ENCODE data around the gene ENPP6. TPM values are rescaled to one million over a fixed set of nuclear protein-coding genes. Genes with fewer than 3 reads are reported as not detected.

Gene ENPP6
- total RNA-seq, 1 donor from 2014 or later, result not detected

GRCh38 chr4:184166736-184167135, 50.9 kb downstream of the ENPP6 start:
- H3K27me3 Mint-ChIP-seq (ENCODE audit: low read depth), result peaks cover 48% of the 10 kb centered on the region
- no peaks in the 10 kb centered on the region for H3K36me3 Mint-ChIP-seq (ENCODE audit: low read depth)
- TF ChIP-seq CTCF (conservative IDR thresholded peaks at IDR 0.05), result no peak
- H3K4me3 Mint-ChIP-seq, result no peak overlapping the region
- H3K27ac Mint-ChIP-seq (ENCODE audit: unreplicated experiment), result no peak overlapping the region
- DNase-seq (ENCODE audit: low read depth, low spot score), result no peak
- no peaks in the 10 kb centered on the region for H3K9me3 Mint-ChIP-seq
- peaks cover 4% of the 10 kb centered on the region for H3K4me1 Mint-ChIP-seq

DNA sequence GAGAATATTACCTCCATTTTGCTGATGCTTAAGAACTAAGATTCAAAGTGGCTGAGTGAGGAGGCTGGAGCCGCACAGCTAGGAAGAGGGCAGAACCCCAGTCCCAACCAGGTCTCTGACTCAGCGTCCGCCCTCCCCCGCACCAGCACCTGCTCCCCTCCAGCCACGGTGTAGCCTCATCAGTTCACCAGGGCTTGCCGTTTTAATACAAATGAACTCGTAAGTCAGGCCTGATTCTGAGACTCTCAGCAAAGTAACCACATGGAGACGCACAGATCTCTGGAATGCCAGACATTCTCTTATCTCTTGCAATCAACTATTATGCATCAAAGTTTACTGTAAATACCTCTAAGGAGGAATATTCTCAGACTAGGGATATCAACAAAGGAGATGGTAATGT, 52.4 kb downstream of the ENPP6 start:
- no peak for TF ChIP-seq CTCF (conservative IDR thresholded peaks at IDR 0.05)
- Mint-ChIP-seq H3K4me3 (no peak overlapping the region), H3K36me3 (ENCODE audit: low read depth) (no peaks in the 10 kb centered on the region), H3K4me1 (peaks cover 4% of the 10 kb centered on the region), H3K27me3 (ENCODE audit: low read depth) (peaks cover 48% of the 10 kb centered on the region), H3K27ac (ENCODE audit: unreplicated experiment) (no peak overlapping the region), H3K9me3 (no peaks in the 10 kb centered on the region)
- no peak for DNase-seq (ENCODE audit: low read depth, low spot score)

- peak; percentile 63 for DNase-seq (ENCODE audit: low read depth, low spot score)
- Mint-ChIP-seq H3K4me1 (peaks cover 4% of the 10 kb centered on the region), H3K36me3 (ENCODE audit: low read depth) (no peaks in the 10 kb centered on the region), H3K9me3 (no peaks in the 10 kb centered on the region), H3K27me3 (ENCODE audit: low read depth) (peaks cover 46% of the 10 kb centered on the region), H3K4me3 (no peak overlapping the region), H3K27ac (ENCODE audit: unreplicated experiment) (no peak overlapping the region)
- TF ChIP-seq CTCF (conservative IDR thresholded peaks at IDR 0.05), result peak; percentile 83
These were observed 53.9 kb downstream of the ENPP6 start for GRCh38 chr4:184163813-184164212.

GRCh38 chr4:184162596-184162995, 55.1 kb downstream of the ENPP6 start:
- no peaks in the 10 kb centered on the region for H3K36me3 Mint-ChIP-seq (ENCODE audit: low read depth)
- no peaks in the 10 kb centered on the region for H3K9me3 Mint-ChIP-seq
- H3K4me3 Mint-ChIP-seq, result no peak overlapping the region
- H3K27me3 Mint-ChIP-seq (ENCODE audit: low read depth), result peaks cover 43% of the 10 kb centered on the region
- no peaks in the 10 kb centered on the region for H3K4me1 Mint-ChIP-seq
- TF ChIP-seq CTCF (conservative IDR thresholded peaks at IDR 0.05), result no peak
- no peak for DNase-seq (ENCODE audit: low read depth, low spot score)
- H3K27ac Mint-ChIP-seq (ENCODE audit: unreplicated experiment), result no peak overlapping the region

GRCh38 chr4:184157322-184157721, 60.4 kb downstream of the ENPP6 start:
- Mint-ChIP-seq H3K27me3 (ENCODE audit: low read depth) (peaks cover 9% of the 10 kb centered on the region), H3K36me3 (ENCODE audit: low read depth) (no peaks in the 10 kb centered on the region), H3K4me1 (no peaks in the 10 kb centered on the region), H3K9me3 (no peaks in the 10 kb centered on the region), H3K4me3 (no peak overlapping the region), H3K27ac (ENCODE audit: unreplicated experiment) (no peak overlapping the region)
- TF ChIP-seq CTCF (conservative IDR thresholded peaks at IDR 0.05), result no peak
- no peak for DNase-seq (ENCODE audit: low read depth, low spot score)
